HEK293 (cell line): ENCODE measurements around the gene UGT2B10.
"Not testable (repeated sequence)": the region's sequence is repeated elsewhere in the genome, so short reads cannot be mapped to it uniquely, and the experiment has no call there.

Experiments used
- CTCF ChIA-PET: fragments of 350-600 bp; formaldehyde crosslinking; extraction: SDS; loops from one replicate; lab custom pipeline; 2021; ENCODE audit warnings: antibody characterized with exemption; lab: Yijun Ruan, JAX
- POLR2A ChIA-PET: fragments of 300-600 bp; formaldehyde crosslinking; extraction: SDS; loops from one replicate; lab custom pipeline; 2020; ENCODE audit warnings: antibody characterized with exemption, inconsistent platforms; lab: Yijun Ruan, JAX
- H3K27ac ChIP-seq: fragments of 200-500 bp; sonication (Bioruptor generic); 2 replicates; pipeline ENCODE4 v1.5.1; 2014; ENCODE audit warnings: low read depth, low read length, control low read depth, inconsistent platforms; ENCODE audit errors: extremely low read depth
- H3K36me3 ChIP-seq, 2 experiments: fragments of 200-500 bp in 1 of 2; sonication (Bioruptor generic) in 1 of 2; 1 replicate in 1 of 2; 2 replicates in 1 of 2; pipeline ENCODE4 v1.5.1; 2014 to 2017; ENCODE audit warnings: inconsistent platforms in 2 of 2, low read length in 2 of 2; ENCODE audit not compliant: control insufficient read depth in 2 of 2, insufficient read depth in 1 of 2
- H3K4me1 ChIP-seq: fragments of 200-500 bp; sonication (Bioruptor generic); 2 replicates; pipeline ENCODE4 v1.5.1; 2014; ENCODE audit warnings: mild to moderate bottlenecking, low read length, inconsistent platforms; ENCODE audit not compliant: control insufficient read depth, insufficient read depth
- H3K4me3 ChIP-seq: 2 replicates; pipeline ENCODE4 v1.5.1; 2011; ENCODE audit warnings: low read depth, mild to moderate bottlenecking, control low read depth, low read length, moderate library complexity
- H3K9me3 ChIP-seq: fragments of 200-500 bp; sonication (Bioruptor generic); 2 replicates; pipeline ENCODE4 v1.5.1; 2014; ENCODE audit warnings: low read depth, low read length, inconsistent platforms; ENCODE audit not compliant: control insufficient read depth, insufficient read depth
- GLI4 ChIP-seq: fragments of 450-650 bp; formaldehyde crosslinking; IDR thresholded peaks from 2 replicates; pipeline ENCODE4 v1.5.1; 2016; ENCODE audit warnings: missing biosample characterization, missing genetic modification characterization
- HOXC10 ChIP-seq: sonication (generic); formaldehyde crosslinking; IDR thresholded peaks from 2 replicates; pipeline ENCODE4 v1.8.1; 2023; ENCODE audit warnings: mild to moderate bottlenecking, missing genetic modification reagents
- SCRT2 ChIP-seq: fragments of 450-650 bp; formaldehyde crosslinking; IDR thresholded peaks from 2 replicates; pipeline ENCODE4 v1.5.1; 2016; ENCODE audit warnings: missing biosample characterization, missing genetic modification characterization
- ZBTB1 ChIP-seq: fragments of 450-650 bp; formaldehyde crosslinking; IDR thresholded peaks from 2 replicates; pipeline ENCODE4 v1.5.1; 2016; ENCODE audit warnings: missing biosample characterization, missing genetic modification characterization
- ZBTB17 ChIP-seq: fragments of 450-650 bp; formaldehyde crosslinking; IDR thresholded peaks from 2 replicates; pipeline ENCODE4 v1.5.1; 2016; ENCODE audit warnings: missing biosample characterization, missing genetic modification characterization
- ZBTB7A ChIP-seq: fragments of 450-650 bp; formaldehyde crosslinking; IDR thresholded peaks from 2 replicates; pipeline ENCODE4 v1.5.1; 2016; ENCODE audit warnings: low read depth, missing biosample characterization, missing genetic modification characterization
- ZNF112 ChIP-seq: fragments of 450-650 bp; formaldehyde crosslinking; IDR thresholded peaks from 2 replicates; pipeline ENCODE4 v1.5.0; 2017; ENCODE audit warnings: missing biosample characterization, missing genetic modification characterization
- ZNF26 ChIP-seq: fragments of 450-650 bp; formaldehyde crosslinking; IDR thresholded peaks from 2 replicates; pipeline ENCODE4 v1.5.1; 2016; ENCODE audit warnings: missing biosample characterization, missing genetic modification characterization
- ZNF280C ChIP-seq: fragments of 450-650 bp; formaldehyde crosslinking; IDR thresholded peaks from 2 replicates; pipeline ENCODE4 v1.5.1; 2016; ENCODE audit warnings: missing biosample characterization, missing genetic modification characterization
- ZNF433 ChIP-seq: fragments of 450-650 bp; formaldehyde crosslinking; IDR thresholded peaks from 2 replicates; pipeline ENCODE4 v1.5.1; 2016; ENCODE audit warnings: missing biosample characterization, missing genetic modification characterization, low read depth
- ZNF645 ChIP-seq: fragments of 450-650 bp; formaldehyde crosslinking; IDR thresholded peaks from 2 replicates; pipeline ENCODE4; 2016; ENCODE audit warnings: missing biosample characterization, missing genetic modification characterization
- ZNF747 ChIP-seq: fragments of 450-650 bp; formaldehyde crosslinking; IDR thresholded peaks from 2 replicates; pipeline ENCODE4 v1.5.1; 2016; ENCODE audit warnings: missing biosample characterization, missing genetic modification characterization
- ZNF837 ChIP-seq: fragments of 450-650 bp; formaldehyde crosslinking; IDR thresholded peaks from 2 replicates; pipeline ENCODE4 v1.5.1; 2016; ENCODE audit warnings: missing biosample characterization, missing genetic modification characterization
- ZSCAN30 ChIP-seq: fragments of 450-650 bp; IDR thresholded peaks from 2 replicates; pipeline ENCODE4 v1.5.1; 2018; ENCODE audit warnings: missing biosample characterization, mild to moderate bottlenecking, missing genetic modification characterization, moderate library complexity

Gene UGT2B10

GRCh38 chr4:68817386-68817785 lies 1.6 kb downstream of the UGT2B10 start:
- no peaks in the 10 kb centered on the region for H3K4me1 ChIP-seq
- ChIA-PET POLR2A (no interaction called here), CTCF (no interaction called here)
- H3K36me3 ChIP-seq: no peaks in the 10 kb centered on the region
- no peak overlapping the region for H3K4me3 ChIP-seq
- TF ChIP-seq ZBTB1 (tag by site-specific recombination) (no peak), HOXC10 (CRISPR knock-in tag) (no peak), SCRT2 (no peak)
- H3K9me3 ChIP-seq: no peaks in the 10 kb centered on the region
- H3K27ac ChIP-seq: no peak overlapping the region

GRCh38 chr4:68818030-68818462 lies 2.3 kb downstream of the UGT2B10 start:
- POLR2A ChIA-PET, H3K36me3 ChIP-seq, H3K4me3 ChIP-seq, H3K27ac ChIP-seq, H3K4me1 ChIP-seq, H3K9me3 ChIP-seq, CTCF ChIA-PET: not testable (repeated sequence)

- TF ChIP-seq ZNF280C (tag by site-specific recombination) (no peak), ZNF112 (tag by site-specific recombination) (no peak)
- CTCF ChIA-PET: no interaction called here
- Histone ChIP-seq H3K4me1 (no peaks in the 10 kb centered on the region), H3K36me3 (no peaks in the 10 kb centered on the region), H3K4me3 (no peak overlapping the region), H3K27ac (no peak overlapping the region), H3K9me3 (no peaks in the 10 kb centered on the region)
- POLR2A ChIA-PET: no interaction called here
These were observed 15.8 kb downstream of the UGT2B10 start for GRCh38 chr4:68831642-68832041.

GRCh38 chr4:68850293-68850692 lies 34.5 kb downstream of the UGT2B10 start:
- no peak overlapping the region for H3K4me3 ChIP-seq
- H3K27ac ChIP-seq: no peak overlapping the region
- no peak for TF ChIP-seq GLI4
- no peak for TF ChIP-seq ZSCAN30 (tag by site-specific recombination)
- TF ChIP-seq ZBTB7A: no peak
- no peak for TF ChIP-seq ZNF645 (tag by site-specific recombination)
- TF ChIP-seq ZNF747: no peak
- no peak for TF ChIP-seq ZBTB17 (tag by site-specific recombination)
- no peak for TF ChIP-seq ZNF433 (tag by site-specific recombination)
- no peak for TF ChIP-seq ZNF837 (tag by site-specific recombination)
- no peak for TF ChIP-seq ZNF26 (tag by site-specific recombination)
- H3K4me1 ChIP-seq: no peaks in the 10 kb centered on the region
- H3K36me3 ChIP-seq: no peaks in the 10 kb centered on the region
- CTCF ChIA-PET: no interaction called here
- no peaks in the 10 kb centered on the region for H3K9me3 ChIP-seq
- POLR2A ChIA-PET: no interaction called here
